ENCODE data around the gene AQP7.

DNA sequence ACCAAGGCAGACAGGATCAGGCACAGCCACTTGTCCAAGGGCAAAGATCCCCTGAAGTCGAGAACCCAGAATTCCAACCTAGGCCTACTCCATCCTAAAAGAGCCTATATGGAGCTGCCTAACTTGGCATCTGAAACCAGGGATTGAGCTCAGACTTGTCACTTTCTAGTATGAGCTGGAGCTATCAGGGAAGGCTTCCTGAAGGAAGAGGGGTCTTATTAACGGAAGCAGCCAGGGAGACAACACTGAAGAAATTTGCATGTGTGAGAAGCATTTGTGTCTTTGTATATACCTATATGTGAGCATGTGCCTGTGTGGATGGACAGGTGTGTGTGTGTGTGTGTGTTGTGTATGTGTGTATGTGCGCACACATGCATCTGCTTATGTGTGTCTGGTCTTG is 4.7 kb upstream of the AQP7 start:
- TF ChIP-seq, protein P1, sequence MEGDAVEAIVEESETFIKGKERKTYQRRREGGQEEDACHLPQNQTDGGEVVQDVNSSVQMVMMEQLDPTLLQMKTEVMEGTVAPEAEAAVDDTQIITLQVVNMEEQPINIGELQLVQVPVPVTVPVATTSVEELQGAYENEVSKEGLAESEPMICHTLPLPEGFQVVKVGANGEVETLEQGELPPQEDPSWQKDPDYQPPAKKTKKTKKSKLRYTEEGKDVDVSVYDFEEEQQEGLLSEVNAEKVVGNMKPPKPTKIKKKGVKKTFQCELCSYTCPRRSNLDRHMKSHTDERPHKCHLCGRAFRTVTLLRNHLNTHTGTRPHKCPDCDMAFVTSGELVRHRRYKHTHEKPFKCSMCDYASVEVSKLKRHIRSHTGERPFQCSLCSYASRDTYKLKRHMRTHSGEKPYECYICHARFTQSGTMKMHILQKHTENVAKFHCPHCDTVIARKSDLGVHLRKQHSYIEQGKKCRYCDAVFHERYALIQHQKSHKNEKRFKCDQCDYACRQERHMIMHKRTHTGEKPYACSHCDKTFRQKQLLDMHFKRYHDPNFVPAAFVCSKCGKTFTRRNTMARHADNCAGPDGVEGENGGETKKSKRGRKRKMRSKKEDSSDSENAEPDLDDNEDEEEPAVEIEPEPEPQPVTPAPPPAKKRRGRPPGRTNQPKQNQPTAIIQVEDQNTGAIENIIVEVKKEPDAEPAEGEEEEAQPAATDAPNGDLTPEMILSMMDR (IDR thresholded peaks at IDR 0.05; ENCODE audit: low read depth, low read length), result no peak
- no peak for TF ChIP-seq EZH2phosphoT487 (IDR thresholded peaks at IDR 0.05; ENCODE audit: low read depth)
